ENCODE data around the gene CC2D2A. TPM values are rescaled to one million over a fixed set of nuclear protein-coding genes. Genes with fewer than 3 reads are reported as not detected.

Gene CC2D2A
- total and polyA plus RNA-seq, 2 donors from 2014 or later: 26.7 to 51.2 TPM

DNA sequence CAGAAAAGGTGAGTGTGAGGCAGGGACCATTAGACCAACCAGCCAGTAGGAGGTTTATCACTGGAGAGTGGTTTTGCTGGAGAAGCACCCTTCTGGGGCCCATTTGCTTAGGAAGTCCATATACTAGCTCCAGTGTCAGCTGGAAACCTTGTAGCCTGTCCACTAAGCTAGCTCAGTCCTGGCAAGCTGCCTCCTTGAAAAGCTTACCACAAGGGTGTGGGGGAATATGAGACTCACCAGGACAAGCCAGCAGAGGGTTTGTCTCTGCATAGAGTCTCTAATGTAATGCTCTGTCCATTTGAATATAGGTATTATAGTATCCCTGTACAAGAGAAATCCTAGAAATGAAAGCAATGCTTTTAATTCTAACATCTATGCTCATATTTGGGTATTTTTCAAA lies 99.1 kb downstream of the CC2D2A start:
- TF ChIP-seq, protein P1, sequence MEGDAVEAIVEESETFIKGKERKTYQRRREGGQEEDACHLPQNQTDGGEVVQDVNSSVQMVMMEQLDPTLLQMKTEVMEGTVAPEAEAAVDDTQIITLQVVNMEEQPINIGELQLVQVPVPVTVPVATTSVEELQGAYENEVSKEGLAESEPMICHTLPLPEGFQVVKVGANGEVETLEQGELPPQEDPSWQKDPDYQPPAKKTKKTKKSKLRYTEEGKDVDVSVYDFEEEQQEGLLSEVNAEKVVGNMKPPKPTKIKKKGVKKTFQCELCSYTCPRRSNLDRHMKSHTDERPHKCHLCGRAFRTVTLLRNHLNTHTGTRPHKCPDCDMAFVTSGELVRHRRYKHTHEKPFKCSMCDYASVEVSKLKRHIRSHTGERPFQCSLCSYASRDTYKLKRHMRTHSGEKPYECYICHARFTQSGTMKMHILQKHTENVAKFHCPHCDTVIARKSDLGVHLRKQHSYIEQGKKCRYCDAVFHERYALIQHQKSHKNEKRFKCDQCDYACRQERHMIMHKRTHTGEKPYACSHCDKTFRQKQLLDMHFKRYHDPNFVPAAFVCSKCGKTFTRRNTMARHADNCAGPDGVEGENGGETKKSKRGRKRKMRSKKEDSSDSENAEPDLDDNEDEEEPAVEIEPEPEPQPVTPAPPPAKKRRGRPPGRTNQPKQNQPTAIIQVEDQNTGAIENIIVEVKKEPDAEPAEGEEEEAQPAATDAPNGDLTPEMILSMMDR (IDR thresholded peaks at IDR 0.05; ENCODE audit: borderline replicate concordance, extremely low read depth, insufficient read depth): no peak
- intact Hi-C loops (cut with DNase I): no loop called here
- DNase-seq (no peak), FAIRE-seq (no peak)
- peaks cover 3 to 28% (median 12%) of the 10 kb centered on the region in 3 donors for H3K36me3 ChIP-seq (ENCODE audit: control insufficient read depth in 2 of 3, insufficient read depth in 3 of 3, low read length in 3 of 3)
- H3K4me1 ChIP-seq (ENCODE audit: control insufficient read depth in 2 of 3, insufficient read depth in 2 of 3, low read depth in 1 of 3, low read length in 3 of 3): no peaks in the 10 kb centered on the region
- H3K27ac ChIP-seq (ENCODE audit: low read depth in 2 of 2, low read length in 2 of 2): no peak overlapping the region
- H3K4me3 ChIP-seq (ENCODE audit: low read length in 3 of 3): no peak overlapping the region
- H3K9ac ChIP-seq (ENCODE audit: low read length in 3 of 3): no peak overlapping the region
- H3K9me3 ChIP-seq (ENCODE audit: control insufficient read depth in 2 of 3, insufficient read depth in 1 of 3, low read length in 3 of 3): no peaks in the 10 kb centered on the region
- H3K27me3 ChIP-seq (ENCODE audit: control insufficient read depth, insufficient read depth, low read length): no peaks in the 10 kb centered on the region

DNA sequence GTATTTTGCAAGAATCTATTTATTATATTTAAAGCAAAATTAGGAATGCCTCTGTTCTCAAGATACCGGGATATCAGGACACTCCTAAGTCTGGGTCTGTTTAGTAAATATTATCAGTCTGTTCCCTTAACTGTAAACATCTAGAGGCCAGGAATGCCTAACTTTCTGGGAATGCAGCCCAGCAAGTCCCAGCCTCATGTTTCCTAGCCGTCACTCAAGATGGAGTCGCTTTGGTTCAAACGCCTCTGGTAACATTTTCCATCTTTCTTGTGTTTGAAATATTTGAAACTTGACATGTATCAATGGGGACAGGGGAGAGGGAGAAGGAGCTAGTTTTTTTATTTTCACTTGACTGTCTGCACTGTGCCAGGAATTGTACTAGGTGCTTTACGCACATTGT lies 100.1 kb downstream of the CC2D2A start:
- intact Hi-C loops (cut with DNase I): no loop called here
- no peak overlapping the region for H3K9ac ChIP-seq (ENCODE audit: low read length in 3 of 3)
- H3K27ac ChIP-seq (ENCODE audit: low read depth in 2 of 2, low read length in 2 of 2): no peak overlapping the region
- DNase-seq (no peak), FAIRE-seq (no peak)
- H3K4me3 ChIP-seq (ENCODE audit: low read length in 3 of 3): no peak overlapping the region
- H3K4me1 ChIP-seq (ENCODE audit: control insufficient read depth in 2 of 3, insufficient read depth in 2 of 3, low read depth in 1 of 3, low read length in 3 of 3): no peaks in the 10 kb centered on the region
- TF ChIP-seq, protein P1 (IDR thresholded peaks at IDR 0.05; ENCODE audit: borderline replicate concordance, extremely low read depth, insufficient read depth): no peak
- no peaks in the 10 kb centered on the region for H3K9me3 ChIP-seq (ENCODE audit: control insufficient read depth in 2 of 3, insufficient read depth in 1 of 3, low read length in 3 of 3)
- no peaks in the 10 kb centered on the region for H3K27me3 ChIP-seq (ENCODE audit: control insufficient read depth, insufficient read depth, low read length)
- peaks cover 2 to 24% (median 12%) of the 10 kb centered on the region in 3 donors for H3K36me3 ChIP-seq (ENCODE audit: control insufficient read depth in 2 of 3, insufficient read depth in 3 of 3, low read length in 3 of 3)

DNA sequence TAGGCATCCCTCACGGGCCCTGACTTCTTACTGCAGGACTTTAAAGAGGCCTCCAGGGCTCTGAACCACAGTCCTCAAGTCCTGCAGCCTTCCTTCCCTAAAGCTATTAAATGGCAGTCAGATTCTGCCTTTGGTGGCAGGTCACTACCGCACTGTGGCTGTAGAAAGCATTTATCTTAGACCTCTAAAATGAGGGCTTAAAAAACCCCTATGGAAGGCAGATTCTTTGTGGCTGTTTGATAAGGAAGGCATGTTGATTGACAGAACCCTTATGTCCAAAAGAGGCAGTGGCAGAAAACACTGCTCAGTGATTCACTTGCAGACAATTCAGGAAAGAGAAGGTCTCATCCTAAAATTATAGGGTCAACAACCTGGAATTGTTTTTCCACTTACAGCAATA lies 106.3 kb downstream of the CC2D2A start:
- peaks cover 0 to 5% (median 2%) of the 10 kb centered on the region in 3 donors for H3K36me3 ChIP-seq (ENCODE audit: control insufficient read depth in 2 of 3, insufficient read depth in 3 of 3, low read length in 3 of 3)
- H3K4me3 ChIP-seq (ENCODE audit: low read length in 3 of 3): no peak overlapping the region
- H3K27me3 ChIP-seq (ENCODE audit: control insufficient read depth, insufficient read depth, low read length): no peaks in the 10 kb centered on the region
- no peaks in the 10 kb centered on the region for H3K4me1 ChIP-seq (ENCODE audit: control insufficient read depth in 2 of 3, insufficient read depth in 2 of 3, low read depth in 1 of 3, low read length in 3 of 3)
- intact Hi-C loops (cut with DNase I): no loop called here
- no peak overlapping the region for H3K27ac ChIP-seq (ENCODE audit: low read depth in 2 of 2, low read length in 2 of 2)
- H3K9ac ChIP-seq (ENCODE audit: low read length in 3 of 3): no peak overlapping the region
- DNase-seq: no peak
- no peak for FAIRE-seq
- TF ChIP-seq, protein P1 (IDR thresholded peaks at IDR 0.05; ENCODE audit: borderline replicate concordance, extremely low read depth, insufficient read depth): no peak
- H3K9me3 ChIP-seq (ENCODE audit: control insufficient read depth in 2 of 3, insufficient read depth in 1 of 3, low read length in 3 of 3): no peaks in the 10 kb centered on the region

DNA sequence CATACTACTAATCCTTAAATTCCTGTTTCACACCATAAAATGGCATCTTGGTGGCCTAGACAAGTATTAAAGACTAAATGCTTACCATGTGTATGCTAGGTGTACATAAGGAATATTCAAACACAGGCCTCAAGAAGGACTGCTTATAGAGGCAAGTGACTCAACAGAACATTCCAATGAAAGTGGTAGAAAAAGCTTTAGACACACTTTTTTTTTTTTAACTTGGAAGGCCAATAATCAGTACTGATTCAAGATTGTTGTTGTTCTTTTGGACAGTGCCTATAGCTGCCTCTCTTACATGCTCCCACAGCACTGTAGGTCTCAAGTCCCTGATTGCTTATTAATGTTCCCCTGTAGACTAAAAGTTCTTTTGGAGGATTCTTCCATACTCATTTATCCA lies 107.8 kb downstream of the CC2D2A start:
- Histone ChIP-seq H3K9me3 (ENCODE audit: control insufficient read depth in 2 of 3, insufficient read depth in 1 of 3, low read length in 3 of 3) (no peaks in the 10 kb centered on the region), H3K27me3 (ENCODE audit: control insufficient read depth, insufficient read depth, low read length) (no peaks in the 10 kb centered on the region), H3K27ac (ENCODE audit: low read depth in 2 of 2, low read length in 2 of 2) (no peak overlapping the region), H3K36me3 (ENCODE audit: control insufficient read depth in 2 of 3, insufficient read depth in 3 of 3, low read length in 3 of 3) (peaks cover 0 to 5% (median 2%) of the 10 kb centered on the region in 3 donors), H3K4me3 (ENCODE audit: low read length in 3 of 3) (no peak overlapping the region), H3K9ac (ENCODE audit: low read length in 3 of 3) (no peak overlapping the region), H3K4me1 (ENCODE audit: control insufficient read depth in 2 of 3, insufficient read depth in 2 of 3, low read depth in 1 of 3, low read length in 3 of 3) (no peaks in the 10 kb centered on the region)
- intact Hi-C loops (cut with DNase I): no loop called here
- no peak for DNase-seq
- FAIRE-seq: no peak
- TF ChIP-seq, protein P1 (IDR thresholded peaks at IDR 0.05; ENCODE audit: borderline replicate concordance, extremely low read depth, insufficient read depth): no peak

Measured in kidney (tissue), 14 donors.